ENCODE data around the gene HTR2A.

HTR2A gene

DNA sequence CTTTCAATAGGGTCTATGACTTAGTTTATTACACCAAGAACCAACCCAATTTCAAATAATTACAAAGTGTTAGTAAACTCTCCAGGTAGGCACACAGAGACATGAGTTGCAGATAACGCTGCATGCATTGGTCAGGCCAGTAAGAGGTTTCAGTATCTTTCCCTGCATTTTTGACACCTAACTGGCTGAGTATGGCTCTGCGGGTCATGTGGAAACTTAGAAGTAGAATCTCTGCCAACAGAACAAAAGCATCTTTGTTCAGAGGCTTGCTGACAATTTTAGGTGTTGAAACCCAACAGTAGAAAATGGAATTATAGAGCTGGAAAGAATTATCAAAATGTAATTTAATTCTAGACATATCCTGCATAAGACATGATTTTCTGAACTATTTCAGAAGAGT lies 25.3 kb downstream of the HTR2A start:
- DNase-seq (ENCODE audit: low spot score) = no peak

DNA sequence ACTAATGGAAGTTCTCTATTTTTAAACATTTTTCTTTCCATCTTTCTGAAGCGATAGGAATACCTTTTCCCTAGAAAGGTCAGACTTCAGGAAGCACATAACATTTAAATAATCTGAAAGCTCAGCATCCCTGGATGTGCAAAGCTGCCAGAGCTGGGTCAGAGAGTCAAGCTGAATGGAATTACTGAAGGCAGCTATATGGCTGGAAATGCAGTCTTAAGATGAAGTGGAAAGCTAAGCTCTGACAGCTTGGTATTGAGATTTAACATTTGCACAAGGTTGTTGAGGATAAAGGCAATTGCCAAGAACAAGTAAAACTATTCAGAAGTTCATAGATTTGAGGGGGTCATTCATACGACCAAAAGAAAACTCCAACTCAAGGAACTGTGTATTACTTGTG lies 28.8 kb downstream of the HTR2A start:
- DNase-seq (ENCODE audit: low spot score) = no peak

DNA sequence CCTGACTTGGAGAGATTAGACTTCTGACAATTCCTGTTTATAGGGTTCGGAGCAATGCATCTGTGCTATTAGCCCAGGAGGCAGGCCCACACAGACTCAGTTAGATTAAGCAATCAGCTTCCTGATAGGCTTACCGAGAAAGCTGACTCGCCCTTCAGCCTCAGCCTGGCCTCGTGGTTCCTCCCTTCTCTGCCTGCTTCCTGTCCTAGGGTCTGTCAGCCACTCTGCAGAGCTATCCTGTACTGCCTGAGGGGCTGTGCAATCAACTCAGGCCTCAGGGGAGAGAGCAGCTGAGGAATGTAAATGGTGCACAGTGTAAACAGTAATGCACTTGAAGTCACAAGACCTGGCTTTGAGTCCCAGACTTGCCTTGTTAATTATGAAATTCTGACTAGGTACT lies 30.7 kb downstream of the HTR2A start:
- DNase-seq (ENCODE audit: low spot score) = peak; percentile 7

- DNase-seq (ENCODE audit: low spot score) = no peak
Observed at GRCh38 chr13:46864941-46865340, 31.9 kb downstream of the HTR2A start.

DNA sequence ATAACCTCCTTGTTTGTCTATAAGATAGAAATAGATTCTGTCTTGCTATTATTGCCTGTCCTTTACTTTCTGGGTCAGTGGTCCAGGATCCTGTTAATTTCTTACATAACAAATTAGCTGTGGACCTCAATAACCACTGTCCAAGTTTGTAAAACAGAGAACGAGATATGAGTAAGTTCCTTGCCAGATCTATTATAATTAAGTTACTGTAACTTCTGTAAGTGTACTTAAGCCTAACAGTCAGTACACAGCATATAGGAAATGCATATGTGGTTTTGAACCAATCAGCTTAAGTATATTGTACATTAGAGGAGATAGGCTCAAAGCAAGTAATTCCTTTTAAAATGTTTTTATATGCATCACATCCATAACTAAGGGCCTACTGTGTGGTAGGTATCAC lies 34.9 kb downstream of the HTR2A start:
- DNase-seq (ENCODE audit: low spot score) = no peak

DNA sequence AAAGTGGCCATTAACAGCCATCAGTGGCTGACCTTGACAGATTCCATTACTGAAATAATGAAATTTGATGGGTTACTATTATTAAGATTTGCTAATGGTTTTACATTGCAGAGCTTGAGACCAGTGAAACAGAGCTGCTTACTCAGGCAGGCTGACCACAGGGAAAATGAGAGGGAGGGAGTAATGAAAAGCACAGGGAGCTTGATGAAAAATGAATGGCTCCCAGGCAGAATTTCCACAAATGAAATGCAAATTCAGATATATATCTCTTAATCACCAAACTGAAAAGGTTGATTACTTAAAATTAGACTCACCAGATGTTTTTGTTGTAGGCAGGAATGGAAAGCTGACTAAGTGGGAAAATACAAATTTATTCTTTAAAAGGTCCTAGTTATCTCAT lies 36.1 kb downstream of the HTR2A start:
- DNase-seq (ENCODE audit: low spot score) = no peak

DNA sequence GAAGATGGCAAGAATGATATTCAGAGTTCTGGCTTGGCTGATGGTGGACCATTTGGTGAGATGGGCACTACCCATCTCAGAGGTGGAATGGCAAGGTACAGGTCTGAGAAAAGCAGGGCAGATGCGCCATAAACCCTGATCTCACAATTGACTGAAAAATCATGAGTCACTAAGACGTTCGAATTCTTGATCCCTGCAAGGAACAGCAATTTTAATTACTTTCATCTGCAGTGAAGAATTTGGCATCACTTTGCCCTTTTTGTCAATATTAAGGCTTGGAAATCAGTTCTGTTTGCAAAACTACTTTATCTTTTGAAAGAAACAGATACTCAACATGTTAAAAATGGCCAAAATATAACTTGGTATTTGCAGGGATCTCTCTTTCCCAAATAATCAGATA lies 38.1 kb downstream of the HTR2A start:
- DNase-seq (ENCODE audit: low spot score) = no peak

DNA sequence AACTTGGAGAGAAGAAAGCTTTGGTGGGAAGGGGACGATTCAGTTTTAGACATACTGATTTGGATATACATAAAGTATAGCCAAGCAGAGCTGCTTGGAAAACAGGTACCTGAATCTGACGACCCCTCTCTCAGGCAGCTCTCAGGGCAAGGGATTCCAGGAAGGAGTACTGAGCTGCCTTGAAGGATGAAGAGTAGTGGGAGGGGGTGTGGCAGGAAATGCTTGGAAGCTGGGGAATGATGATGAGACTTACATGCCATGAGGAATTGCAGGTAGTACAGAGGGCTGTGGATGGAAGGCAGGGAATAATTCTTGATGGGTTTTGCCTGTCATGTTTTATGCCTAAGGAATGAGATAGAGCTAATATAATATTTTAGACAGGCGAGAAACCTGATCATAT lies 38.7 kb downstream of the HTR2A start:
- DNase-seq (ENCODE audit: low spot score) = no peak

GRCh38 chr13:46855664-46856063 lies 41.2 kb downstream of the HTR2A start:
- DNase-seq (ENCODE audit: low spot score) = no peak

- DNase-seq (ENCODE audit: low spot score) = no peak
Observed at GRCh38 chr13:46855166-46855565, 41.7 kb downstream of the HTR2A start.

- DNase-seq (ENCODE audit: low spot score) = no peak
Observed at GRCh38 chr13:46852168-46852567, 44.7 kb downstream of the HTR2A start.

DNA sequence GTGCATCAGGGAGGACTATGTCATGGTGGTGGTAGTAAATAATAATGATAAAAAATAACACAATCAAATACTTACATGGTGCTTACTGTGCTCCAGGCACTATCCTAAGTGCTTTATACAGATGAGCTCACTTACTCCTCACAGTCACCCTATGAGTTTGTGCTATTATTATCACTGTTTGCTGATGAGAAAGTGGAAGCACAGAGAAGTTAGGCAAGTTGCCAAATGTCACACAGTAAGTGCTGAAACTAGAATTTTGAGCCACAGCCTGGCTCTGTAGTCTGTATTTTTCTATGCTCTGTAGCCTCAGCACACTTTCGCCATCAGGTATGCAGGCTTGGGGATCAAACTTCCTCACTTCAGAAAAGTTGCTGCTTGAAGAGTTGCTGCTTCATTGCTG lies 46.6 kb downstream of the HTR2A start:
- no peak for DNase-seq (ENCODE audit: low spot score)

GRCh38 chr13:46846726-46847125 lies 50.1 kb downstream of the HTR2A start:
- no peak for DNase-seq (ENCODE audit: low spot score)

- DNase-seq (ENCODE audit: low spot score) = peak; percentile 5
Observed at GRCh38 chr13:46845146-46845545, 51.7 kb downstream of the HTR2A start.

DNA sequence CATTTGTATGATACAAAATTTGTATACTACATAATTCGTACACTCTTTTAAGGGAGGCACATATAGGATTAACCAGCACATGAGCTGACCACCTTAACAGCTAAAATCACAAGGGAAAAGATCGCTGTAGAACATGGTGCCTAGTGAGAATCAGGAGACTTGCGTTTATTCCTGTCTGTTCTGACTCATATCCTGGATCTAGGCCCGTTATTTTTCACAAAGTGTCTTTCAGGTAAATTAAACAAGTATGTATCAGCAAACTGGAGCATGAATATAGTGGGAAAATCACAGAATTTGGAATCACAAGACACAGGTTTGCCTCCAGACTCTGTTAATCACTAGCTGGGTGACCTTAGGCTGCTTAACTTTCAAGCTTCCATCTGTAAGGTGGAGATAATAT lies 52.4 kb downstream of the HTR2A start:
- DNase-seq (ENCODE audit: low spot score) = no peak

GRCh38 chr13:46839399-46839798 lies 57.5 kb downstream of the HTR2A start:
- DNase-seq (ENCODE audit: low spot score) = no peak

DNA sequence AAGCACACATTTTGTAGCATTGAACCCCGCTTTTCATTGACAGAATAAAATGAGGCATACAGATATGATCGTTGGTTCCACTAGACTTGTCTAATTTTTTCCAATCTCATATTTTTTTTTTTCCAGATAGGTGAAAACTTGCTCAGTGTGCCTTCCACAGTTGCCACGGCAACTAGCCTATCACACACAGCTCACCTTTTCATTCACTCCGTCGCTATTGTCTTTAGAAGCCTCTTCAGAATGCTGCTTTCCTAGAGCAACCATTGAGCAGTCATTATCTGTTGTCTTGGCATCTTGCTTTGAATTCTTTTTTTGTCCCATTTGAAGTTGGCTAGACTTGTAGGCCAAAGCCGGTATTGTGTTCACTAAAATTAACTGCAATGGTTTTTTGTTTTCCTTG lies 62.2 kb downstream of the HTR2A start:
- DNase-seq (ENCODE audit: low spot score) = no peak

DNA sequence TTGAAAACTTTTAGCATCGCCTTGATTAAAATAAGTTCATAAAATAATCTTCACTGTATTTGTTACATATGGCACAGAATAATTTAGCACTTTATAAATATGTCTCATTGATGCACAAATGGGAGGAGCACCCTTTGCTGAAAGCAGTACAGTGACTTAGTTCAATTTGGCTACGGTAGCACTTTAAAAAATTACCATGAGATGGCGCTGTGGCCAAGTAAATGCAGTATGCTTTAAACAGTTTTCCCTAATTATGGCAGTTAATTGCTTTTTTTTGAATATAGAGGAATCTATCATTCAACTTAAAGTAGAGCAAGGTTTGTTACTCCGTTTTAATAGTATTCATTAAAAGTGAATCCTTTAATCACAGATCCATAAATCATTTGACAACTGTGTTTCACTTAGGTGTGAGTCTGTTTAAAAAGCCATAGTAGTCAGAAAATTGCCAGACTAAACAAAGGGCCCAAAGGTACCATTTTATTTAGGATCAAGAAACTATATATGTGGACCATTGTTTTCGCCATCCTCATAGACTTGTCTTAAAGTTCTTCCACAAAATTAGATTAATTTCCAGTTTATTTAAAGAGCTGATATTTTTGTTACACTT lies 65.2 kb downstream of the HTR2A start:
- DNase-seq (ENCODE audit: low spot score) = peak; percentile 46

GRCh38 chr13:46830405-46831005 lies 66.3 kb downstream of the HTR2A start:
- DNase-seq (ENCODE audit: low spot score) = no peak

DNA sequence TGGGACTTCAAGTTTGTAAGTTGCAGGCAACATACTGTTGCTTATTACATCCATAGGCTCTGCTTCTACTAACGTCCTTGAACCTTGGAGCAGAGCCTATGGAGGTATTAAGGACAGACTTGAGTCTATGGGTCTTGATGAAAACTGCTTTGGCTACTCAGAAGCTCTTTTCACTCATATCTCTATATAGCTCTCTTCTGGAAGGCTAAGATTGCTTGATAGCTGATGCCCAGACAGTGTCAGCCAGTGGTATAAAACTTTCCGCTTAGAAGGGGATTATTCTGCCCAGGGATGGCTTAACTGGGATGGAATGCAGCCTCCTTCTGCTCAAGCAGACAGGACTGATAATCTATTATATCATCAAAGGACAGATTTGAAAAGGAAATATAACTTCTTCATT lies 74.3 kb downstream of the HTR2A start:
- no peak for DNase-seq (ENCODE audit: low spot score)

GRCh38 chr13:46817838-46818476 lies 78.9 kb downstream of the HTR2A start:
- DNase-seq (ENCODE audit: low spot score) = no peak

DNA sequence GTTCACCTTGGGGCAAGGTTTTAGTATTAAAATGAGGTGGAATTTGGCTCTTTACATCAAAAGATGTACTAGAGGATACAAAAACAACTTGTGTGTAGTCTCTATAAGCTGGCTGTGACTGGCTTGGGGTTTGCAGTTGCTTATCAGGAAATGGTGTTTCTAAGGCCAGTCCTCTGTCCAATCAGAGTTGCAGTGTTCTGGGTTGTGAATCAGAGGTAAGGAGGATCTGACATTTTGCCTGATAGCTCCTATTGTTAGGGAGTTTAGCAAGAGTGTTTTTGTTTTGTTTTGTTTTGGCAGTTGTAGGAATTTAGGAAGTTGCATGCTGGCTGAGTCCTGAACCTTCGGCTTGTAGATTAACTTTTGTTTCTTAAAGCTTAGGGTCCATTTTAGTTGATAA lies 79.8 kb downstream of the HTR2A start:
- DNase-seq (ENCODE audit: low spot score) = no peak

- no peak for DNase-seq (ENCODE audit: low spot score)
Observed at GRCh38 chr13:46816371-46816770, 80.5 kb downstream of the HTR2A start.

Measured in SK-N-DZ (cell line).